Rectal smooth muscle tissue (tissue), 1 donor: ENCODE data around the gene FKBP5.

Source experiments
- H3K27ac ChIP-seq: one replicate; pipeline ENCODE4 v1.7.0; 2013; ENCODE audit warnings: low read depth, low read length, inconsistent platforms
- H3K27me3 ChIP-seq: one replicate; pipeline ENCODE4 v1.7.0; 2013; ENCODE audit warnings: low read length; ENCODE audit not compliant: control insufficient read depth, insufficient read depth
- H3K36me3 ChIP-seq: one replicate; pipeline ENCODE4 v1.7.0; 2013; ENCODE audit warnings: low read length; ENCODE audit not compliant: control insufficient read depth, insufficient read depth
- H3K4me1 ChIP-seq: one replicate; pipeline ENCODE4 v1.7.0; 2013; ENCODE audit warnings: low read length; ENCODE audit not compliant: control insufficient read depth, insufficient read depth
- H3K4me3 ChIP-seq: one replicate; pipeline ENCODE4 v1.7.0; 2013; ENCODE audit warnings: low read length
- H3K9ac ChIP-seq: one replicate; pipeline ENCODE4 v1.7.0; 2013; ENCODE audit warnings: low read length

The FKBP5 gene

GRCh38 chr6:35728683-35729678 lies 40.3 kb upstream of the FKBP5 start:
- Histone ChIP-seq H3K9ac (peak overlapping the region; percentile 80), H3K27ac (peak overlapping the region; percentile 100), H3K36me3 (no peaks in the 10 kb centered on the region), H3K4me3 (peak overlapping the region; percentile 80), H3K27me3 (no peaks in the 10 kb centered on the region), H3K4me1 (peaks cover 50% of the 10 kb centered on the region)

GRCh38 chr6:35727935-35728682 lies 39.4 kb upstream of the FKBP5 start:
- peaks cover 50% of the 10 kb centered on the region for H3K4me1 ChIP-seq
- H3K4me3 ChIP-seq = peak overlapping the region; percentile 80
- H3K9ac ChIP-seq = peak overlapping the region; percentile 96
- peak overlapping the region; percentile 100 for H3K27ac ChIP-seq
- no peaks in the 10 kb centered on the region for H3K27me3 ChIP-seq
- no peaks in the 10 kb centered on the region for H3K36me3 ChIP-seq

- H3K36me3 ChIP-seq = no peaks in the 10 kb centered on the region
- peak overlapping the region; percentile 80 for H3K4me3 ChIP-seq
- H3K9ac ChIP-seq = peak overlapping the region; percentile 96
- peak overlapping the region; percentile 99 for H3K27ac ChIP-seq
- no peaks in the 10 kb centered on the region for H3K27me3 ChIP-seq
- peaks cover 45% of the 10 kb centered on the region for H3K4me1 ChIP-seq
Measured at GRCh38 chr6:35727231-35727934, 38.7 kb upstream of the FKBP5 start.

GRCh38 chr6:35725721-35726438 lies 37.2 kb upstream of the FKBP5 start:
- Histone ChIP-seq H3K4me3 (peak overlapping the region; percentile 35), H3K4me1 (peaks cover 39% of the 10 kb centered on the region), H3K27me3 (no peaks in the 10 kb centered on the region), H3K36me3 (no peaks in the 10 kb centered on the region), H3K9ac (peak overlapping the region; percentile 35), H3K27ac (peak overlapping the region; percentile 99)

GRCh38 chr6:35725081-35725708 lies 36.5 kb upstream of the FKBP5 start:
- peaks cover 42% of the 10 kb centered on the region for H3K4me1 ChIP-seq
- H3K27ac ChIP-seq = peak overlapping the region; percentile 99
- no peak overlapping the region for H3K4me3 ChIP-seq
- H3K36me3 ChIP-seq = no peaks in the 10 kb centered on the region
- no peaks in the 10 kb centered on the region for H3K27me3 ChIP-seq
- no peak overlapping the region for H3K9ac ChIP-seq

- Histone ChIP-seq H3K27ac (peak overlapping the region; percentile 99), H3K4me1 (peaks cover 48% of the 10 kb centered on the region), H3K9ac (no peak overlapping the region)
Measured at GRCh38 chr6:35724471-35724870, 35.8 kb upstream of the FKBP5 start.

GRCh38 chr6:35724059-35724458 lies 35.3 kb upstream of the FKBP5 start:
- Histone ChIP-seq H3K9ac (no peak overlapping the region), H3K4me3 (no peak overlapping the region), H3K4me1 (peaks cover 49% of the 10 kb centered on the region), H3K27me3 (no peaks in the 10 kb centered on the region), H3K36me3 (no peaks in the 10 kb centered on the region), H3K27ac (peak overlapping the region; percentile 1)

More at GRCh38 chr6:35724471-35724870, 35.8 kb upstream of the FKBP5 start:
- H3K36me3 ChIP-seq = no peaks in the 10 kb centered on the region
- no peaks in the 10 kb centered on the region for H3K27me3 ChIP-seq
- no peak overlapping the region for H3K4me3 ChIP-seq

GRCh38 chr6:35723587-35723986 lies 34.9 kb upstream of the FKBP5 start:
- no peak overlapping the region for H3K4me3 ChIP-seq
- H3K27ac ChIP-seq = peak overlapping the region; percentile 1
- H3K27me3 ChIP-seq = no peaks in the 10 kb centered on the region
- peaks cover 47% of the 10 kb centered on the region for H3K4me1 ChIP-seq
- no peak overlapping the region for H3K9ac ChIP-seq
- H3K36me3 ChIP-seq = no peaks in the 10 kb centered on the region

GRCh38 chr6:35722121-35722761 lies 33.5 kb upstream of the FKBP5 start:
- Histone ChIP-seq H3K27ac (peak overlapping the region; percentile 74), H3K9ac (no peak overlapping the region), H3K4me1 (peaks cover 44% of the 10 kb centered on the region), H3K36me3 (no peaks in the 10 kb centered on the region), H3K27me3 (no peaks in the 10 kb centered on the region), H3K4me3 (no peak overlapping the region)

- peaks cover 22% of the 10 kb centered on the region for H3K4me1 ChIP-seq
- peak overlapping the region; percentile 61 for H3K27ac ChIP-seq
- H3K27me3 ChIP-seq = no peaks in the 10 kb centered on the region
- no peaks in the 10 kb centered on the region for H3K36me3 ChIP-seq
- peak overlapping the region; percentile 19 for H3K4me3 ChIP-seq
- no peak overlapping the region for H3K9ac ChIP-seq
Measured at GRCh38 chr6:35719830-35720733, 31.4 kb upstream of the FKBP5 start.
